RWPE1 (cell line): Measurements from ENCODE around the gene TNFRSF13B.

Experiments used
- CTCF ChIA-PET: fragments of 350-600 bp; sonication (Branson Sonifier 250); formaldehyde crosslinking; extraction: SDS; loops from one replicate; lab custom pipeline; 2021; lab: Yijun Ruan, JAX
- POLR2A ChIA-PET: fragments of 400-600 bp; formaldehyde crosslinking; extraction: SDS; loops from one replicate; lab custom pipeline; 2020; ENCODE audit warnings: antibody characterized with exemption; ENCODE audit not compliant: low non-redundant PET; lab: Yijun Ruan, JAX
- DNase-seq: peaks from one replicate; pipeline ENCODE4 v3.0.0; 2012; ENCODE audit warnings: low spot score
- H3K27ac ChIP-seq: fragments of 450-650 bp; 2 replicates; pipeline ENCODE4 v1.5.1; 2017
- CTCF ChIP-seq: fragments of 450-650 bp; conservative IDR thresholded peaks from 2 replicates; pipeline ENCODE4 v1.5.1; 2017; ENCODE audit warnings: low read depth, mild to moderate bottlenecking

TNFRSF13B gene

DNA sequence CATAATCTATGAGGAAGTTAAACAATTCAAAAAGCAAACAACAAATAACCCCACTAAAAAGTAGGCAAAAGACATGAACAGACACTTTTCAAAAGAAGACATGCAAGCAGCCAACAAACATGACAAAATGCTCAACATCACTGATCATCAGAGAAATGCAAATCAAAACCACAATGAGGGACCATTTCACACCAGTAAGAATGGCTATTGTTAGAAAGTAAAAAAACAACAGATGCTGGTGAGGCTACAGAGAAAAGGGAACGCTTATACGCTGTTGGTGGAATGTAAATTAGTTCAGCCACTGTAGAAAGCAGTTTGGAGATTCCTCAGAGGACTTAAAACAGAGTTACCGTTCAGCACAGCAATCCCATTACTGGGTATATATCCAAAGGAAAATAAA lies 24.4 kb downstream of the TNFRSF13B start:
- POLR2A ChIA-PET = no interaction called here

GRCh38 chr17:16945663-16946218 lies 26.2 kb downstream of the TNFRSF13B start:
- CTCF ChIA-PET = interaction anchor here (0.5 kb wide), 1 partner anchor 13 kb away, joined by 3 read pairs; no protein-coding TSS in a partner anchor
- DNase-seq = no peak
- H3K27ac ChIP-seq = no peak overlapping the region
- TF ChIP-seq CTCF = no peak
- POLR2A ChIA-PET = no interaction called here

More for the DNA sequence above, 24.4 kb downstream of the TNFRSF13B start:
- TF ChIP-seq CTCF = no peak
- CTCF ChIA-PET = no interaction called here
- H3K27ac ChIP-seq = no peak overlapping the region
- DNase-seq = no peak

DNA sequence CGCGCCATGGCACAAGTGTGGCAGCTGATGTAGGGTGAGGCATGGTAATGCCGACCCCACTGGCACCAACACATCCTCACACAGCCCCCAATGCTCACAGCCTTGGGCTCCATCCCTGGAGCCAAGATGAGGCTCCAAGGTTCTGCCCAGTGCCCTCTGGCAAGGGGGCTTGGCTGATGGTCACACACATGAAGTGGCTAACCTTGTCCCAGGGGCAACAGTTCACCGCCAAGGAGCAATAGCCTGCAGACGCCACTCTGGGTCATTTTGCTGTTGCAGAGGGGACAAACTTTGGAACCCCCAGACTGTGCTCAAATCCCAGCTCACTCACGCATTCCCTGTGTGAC lies 26.8 kb downstream of the TNFRSF13B start:
- CTCF ChIA-PET = interaction anchor here (0.5 kb wide), 1 partner anchor 12 kb away, joined by 3 read pairs; no protein-coding TSS in a partner anchor
- DNase-seq = no peak
- POLR2A ChIA-PET = no interaction called here
- no peak overlapping the region for H3K27ac ChIP-seq
- TF ChIP-seq CTCF = no peak

DNA sequence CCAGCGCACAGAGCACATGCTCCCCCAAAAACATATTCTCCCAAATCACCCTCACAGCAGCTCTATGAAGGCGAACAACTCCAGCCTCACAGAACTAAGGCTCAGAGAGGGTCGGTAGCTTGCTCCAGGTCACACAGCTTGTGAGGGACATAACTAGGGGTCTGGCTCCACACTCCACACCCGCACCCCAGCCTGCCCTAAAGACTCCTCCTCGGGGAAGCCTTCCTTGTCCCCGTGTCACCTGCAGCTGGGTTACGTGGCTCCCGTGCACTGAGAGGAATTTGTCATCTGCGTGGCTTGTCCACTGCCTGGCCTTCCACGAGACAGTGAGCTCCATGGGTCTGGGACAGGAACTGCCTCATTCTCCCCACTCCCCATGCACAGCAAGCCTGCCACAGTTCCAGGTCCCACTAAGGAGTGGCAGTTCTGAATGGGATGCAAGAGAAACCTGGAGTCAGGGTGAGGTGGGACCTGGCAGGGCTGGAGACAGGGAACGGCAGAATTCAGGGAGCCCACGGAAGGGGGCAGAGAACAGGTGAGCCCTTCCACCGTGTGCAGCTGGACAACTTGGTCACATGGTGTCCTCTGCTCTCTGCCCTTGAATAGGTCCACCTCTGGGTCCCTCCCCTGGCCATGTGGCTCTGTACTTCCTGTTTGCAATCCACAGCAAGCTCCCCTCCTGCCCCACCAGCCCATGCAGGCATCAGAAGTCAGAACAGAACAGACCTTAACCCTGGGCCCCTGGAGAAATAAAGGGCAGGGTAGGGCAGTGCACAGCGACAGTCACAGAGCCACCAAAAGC lies 27.4 kb downstream of the TNFRSF13B start:
- CTCF ChIA-PET = no interaction called here
- DNase-seq = no peak
- POLR2A ChIA-PET = no interaction called here
- no peak overlapping the region for H3K27ac ChIP-seq
- TF ChIP-seq CTCF = no peak

DNA sequence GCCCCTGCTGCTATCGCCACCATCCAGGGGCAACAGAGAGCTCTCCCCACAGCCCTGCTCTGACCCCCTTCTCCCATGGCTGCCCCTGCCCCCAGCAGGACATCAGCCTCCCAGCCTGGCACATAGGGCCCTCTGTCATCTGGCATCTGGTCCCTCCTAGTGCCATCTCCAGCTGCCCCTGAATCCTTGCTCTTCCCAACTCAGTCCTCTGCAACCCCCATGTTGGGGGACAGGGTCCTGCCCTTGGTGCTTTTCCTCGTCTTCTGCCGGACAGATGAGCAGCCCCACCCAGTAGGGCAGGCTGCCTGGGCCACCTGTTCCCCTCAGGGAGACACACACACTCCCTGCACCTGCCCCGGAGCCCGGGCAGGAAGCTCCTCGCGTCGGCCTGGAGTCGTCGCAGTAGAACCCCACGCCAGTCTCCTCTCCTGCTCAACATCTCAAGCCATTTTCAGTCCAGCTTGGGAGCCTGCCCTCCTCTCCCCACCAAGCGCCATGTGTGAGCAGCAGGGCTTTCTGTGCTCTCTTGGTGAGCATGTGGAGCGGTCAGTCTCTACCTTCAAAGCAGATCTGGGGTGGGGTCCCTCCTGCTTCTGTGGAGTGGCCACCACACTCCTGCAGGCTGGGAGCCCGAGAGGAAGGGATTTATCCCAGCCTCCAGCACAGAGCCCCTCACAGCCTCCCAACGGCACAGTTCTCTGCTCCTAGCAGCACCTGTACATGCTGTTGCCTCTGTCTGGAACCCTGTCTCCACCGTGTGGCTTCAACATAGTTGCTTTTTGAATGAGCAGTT lies 28.2 kb downstream of the TNFRSF13B start:
- CTCF ChIA-PET = no interaction called here
- DNase-seq = no peak
- no peak overlapping the region for H3K27ac ChIP-seq
- POLR2A ChIA-PET = no interaction called here
- no peak for TF ChIP-seq CTCF

- DNase-seq = no peak
- no peak overlapping the region for H3K27ac ChIP-seq
- ChIA-PET CTCF (no interaction called here), POLR2A (no interaction called here)
- TF ChIP-seq CTCF = no peak
Measured at GRCh38 chr17:16943032-16943352, 28.9 kb downstream of the TNFRSF13B start.
